HCT116 (cell line): ENCODE data around the gene KHDRBS1. TPM values are rescaled to one million over a fixed set of nuclear protein-coding genes. Genes with fewer than 3 reads are reported as not detected.

ENCODE experiments used
- ATAC-seq: fragments of 200-7000 bp; cut with Tn5 transposase; 2 replicates; pipeline ENCODE4 v1.9.1; 2020; ENCODE audit warnings: mild to moderate bottlenecking, moderate library complexity
- BruUV-seq: library from RNA; stranded (reverse); fragments of 400-500 nt; replicated peaks from 2 replicates; lab custom pipeline; 2021; lab: Mats Ljungman, UMichigan
- CTCF ChIA-PET: fragments of 300-600 bp; sonication (Branson Sonifier 250); formaldehyde crosslinking; loops from one replicate; lab custom pipeline; 2021; ENCODE audit warnings: antibody characterized with exemption; lab: Charles Lee
- POLR2A ChIA-PET: fragments of 300-600, 350-600 bp; sonication (Branson Sonifier 250); formaldehyde crosslinking; loops from one replicate; lab custom pipeline; 2021; ENCODE audit warnings: antibody characterized with exemption; lab: Charles Lee
- RAD21 ChIA-PET, 2 experiments: fragments of 300-600 bp; sonication (Branson Sonifier 250); formaldehyde crosslinking; loops; one replicate each; lab custom pipeline; 2023; ENCODE audit warnings: low total read pairs in 2 of 2; ENCODE audit not compliant: uncharacterized antibody in 2 of 2, unreplicated experiment in 2 of 2, low non-redundant PET in 1 of 2; lab: Charles Lee
- DNase-seq: peaks from one replicate; pipeline ENCODE4 v3.0.0-alpha.2; 2010; ENCODE audit warnings: low read depth, low spot score
- H2AFZ ChIP-seq: fragments of 200-600 bp; shearing (Covaris generic), sonication (generic); 2 replicates; pipeline ENCODE4 v1.6.1; 2017; ENCODE audit warnings: low read depth, mixed run types, mixed read lengths, antibody characterized with exemption, low read length; ENCODE audit not compliant: poor library complexity, severe bottlenecking
- H3K27ac ChIP-seq: 2 replicates; pipeline ENCODE4 v1.5.1; 2012; ENCODE audit warnings: low read depth, low read length
- H3K27me3 ChIP-seq: fragments of 200-600 bp; sonication (generic); 2 replicates; pipeline ENCODE4 v1.6.1; 2016; ENCODE audit warnings: mixed run types, low read length, mixed read lengths; ENCODE audit not compliant: insufficient read depth
- H3K36me3 ChIP-seq, 2 experiments: fragments of 200-500 bp in 1 of 2; fragments of 200-600 bp in 1 of 2; sonication (Bioruptor generic) in 1 of 2; sonication (generic) in 1 of 2; 2 replicates each; pipeline versions ENCODE4 v1.5.1 to v1.6.1; 2014 to 2016; ENCODE audit warnings: low read length in 2 of 2, inconsistent platforms in 1 of 2, mixed read lengths in 1 of 2, mixed run types in 1 of 2; ENCODE audit not compliant: insufficient read depth in 2 of 2, control insufficient read depth in 1 of 2
- H3K4me1 ChIP-seq, 2 experiments: fragments of 200-600 bp in 1 of 2; sonication (generic) in 1 of 2; 2 replicates each; pipeline versions ENCODE4 v1.5.1 to v1.6.1; 2012 to 2017; ENCODE audit warnings: low read length in 2 of 2, inconsistent platforms in 1 of 2, mild to moderate bottlenecking in 1 of 2, mixed read lengths in 1 of 2, mixed run types in 1 of 2, moderate library complexity in 1 of 2; ENCODE audit not compliant: insufficient read depth in 2 of 2, control insufficient read depth in 1 of 2
- H3K4me2 ChIP-seq: fragments of 200-600 bp; sonication (generic); 2 replicates; pipeline ENCODE4 v1.6.1; 2017; ENCODE audit warnings: mixed run types, low read length, mixed read lengths
- H3K4me3 ChIP-seq, 2 experiments: fragments of 200-600 bp in 1 of 2; sonication (generic) in 1 of 2; replicated peaks in 1 of 2; 2 replicates each; pipeline ENCODE4 v1.5.1; 2011 to 2016; ENCODE audit warnings: low read length in 2 of 2, control low read depth in 1 of 2, low read depth in 1 of 2, mild to moderate bottlenecking in 1 of 2, mixed read lengths in 1 of 2, mixed run types in 1 of 2
- H3K79me2 ChIP-seq: fragments of 200-600 bp; sonication (generic); 2 replicates; pipeline ENCODE4 v1.6.1; 2017; ENCODE audit warnings: mild to moderate bottlenecking, mixed run types, low read length, moderate library complexity, mixed read lengths; ENCODE audit not compliant: insufficient read depth
- H3K9ac ChIP-seq: fragments of 200-600 bp; sonication (generic); 2 replicates; pipeline ENCODE4 v1.6.1; 2016; ENCODE audit warnings: low read length, mixed read lengths
- H3K9me2 ChIP-seq: fragments of 200-600 bp; sonication (generic), shearing (Covaris generic); 2 replicates; pipeline ENCODE4 v1.6.1; 2017; ENCODE audit warnings: mixed run types, mild to moderate bottlenecking, moderate library complexity; ENCODE audit not compliant: insufficient read depth
- H3K9me3 ChIP-seq, 2 experiments: fragments of 200-500 bp in 1 of 2; fragments of 200-600 bp in 1 of 2; sonication (Bioruptor generic) in 1 of 2; sonication (generic) in 1 of 2; 2 replicates each; pipeline ENCODE4 v1.6.1; 2014 to 2017; ENCODE audit warnings: low read length in 2 of 2, mixed read lengths in 2 of 2, inconsistent platforms in 1 of 2, low read depth in 1 of 2, mild to moderate bottlenecking in 1 of 2, mixed run types in 1 of 2, moderate library complexity in 1 of 2; ENCODE audit not compliant: control insufficient read depth in 1 of 2, insufficient read depth in 1 of 2
- H4K20me1 ChIP-seq: fragments of 200-600 bp; sonication (generic), shearing (Covaris generic); 2 replicates; pipeline ENCODE4 v1.6.1; 2017; ENCODE audit warnings: mixed run types, mild to moderate bottlenecking, moderate library complexity; ENCODE audit not compliant: insufficient read depth
- CBX3 ChIP-seq: IDR thresholded peaks from 2 replicates; pipeline ENCODE4 v1.6.1; 2012; ENCODE audit warnings: low read depth
- EGR1 ChIP-seq: IDR thresholded peaks from 2 replicates; pipeline ENCODE4 v1.6.1; 2012; ENCODE audit warnings: low read depth
- MAX ChIP-seq: IDR thresholded peaks from 2 replicates; pipeline ENCODE4 v1.6.1; 2012
- POLR2AphosphoS5 ChIP-seq: IDR thresholded peaks from 2 replicates; pipeline ENCODE4 v1.6.1; 2011; ENCODE audit warnings: mild to moderate bottlenecking, low read depth, low read length, moderate library complexity
- REST ChIP-seq: IDR thresholded peaks from 2 replicates; pipeline ENCODE4 v1.6.1; 2012; ENCODE audit warnings: low read depth
- ZFX ChIP-seq: fragments of 450-650 bp; IDR thresholded peaks from 2 replicates; pipeline ENCODE4 v1.6.1; 2017
- ZNF274 ChIP-seq: fragments of 200-500 bp; sonication (Bioruptor generic); IDR thresholded peaks from 2 replicates; pipeline ENCODE4 v1.6.1; 2014; ENCODE audit warnings: mild to moderate bottlenecking, low read depth, low read length, inconsistent platforms
- intact Hi-C: fragments of 100-400 bp; cut with micrococcal nuclease; formaldehyde crosslinking; loops from 2 replicates; pipeline ENCODE4 v1.10.0; 2022
- total RNA-seq: library from RNA; stranded (reverse); gene quantifications from one replicate; pipeline ENCODE4 v1.2.1, GENCODE V29; 2021; ENCODE audit not compliant: unreplicated experiment

KHDRBS1 gene
- total RNA-seq, 1 experiment from 2014 or later, result 215 TPM

- ATAC-seq (no peak), DNase-seq (no peak)
- H2AFZ ChIP-seq, result no peak overlapping the region
- H3K4me3 ChIP-seq, result no peak overlapping the region
- intact Hi-C loops, result no loop called here
- ChIA-PET CTCF (no interaction called here), RAD21 (no interaction called here), POLR2A (no interaction called here)
- H3K9me3 ChIP-seq, result no peaks in the 10 kb centered on the region
- H3K4me1 ChIP-seq, result no peaks in the 10 kb centered on the region
- no peak overlapping the region for H3K9ac ChIP-seq
- peaks cover 65 to 67% of the 10 kb centered on the region in 2 experiments for H3K36me3 ChIP-seq
- H3K79me2 ChIP-seq, result peaks cover 45% of the 10 kb centered on the region
- no peak overlapping the region for H3K27ac ChIP-seq
- no TSS peak for BruUV-seq
- 0 out of 2 replicates have a peak, but pooled peaks cover 6% of the 10 kb centered on the region for H4K20me1 ChIP-seq
- no peak for TF ChIP-seq MAX
- TF ChIP-seq, all 23 proteins: peak for 0
- Histone ChIP-seq H3K27me3 (no peaks in the 10 kb centered on the region), H3K9me2 (no peaks in the 10 kb centered on the region), H3K4me2 (no peak overlapping the region)
Measured at GRCh38 chr1:32045772-32046171, 32.1 kb downstream of the KHDRBS1 start.

GRCh38 chr1:32047701-32048100 lies 34.0 kb downstream of the KHDRBS1 start:
- TF ChIP-seq ZNF274 (no peak), CBX3 (no peak), POLR2AphosphoS5 (no peak), EGR1 (no peak), ZFX (no peak), REST (no peak)
- TF ChIP-seq, all 23 proteins: peak for 0

More at GRCh38 chr1:32047701-32048100, 34.0 kb downstream of the KHDRBS1 start:
- ATAC-seq, result no peak
- Histone ChIP-seq H3K9ac (no peak overlapping the region), H3K9me2 (no peaks in the 10 kb centered on the region), H3K4me1 (no peaks in the 10 kb centered on the region), H3K79me2 (peaks cover 39% of the 10 kb centered on the region; the same call in 1 of the 2 replicates), H2AFZ (no peak overlapping the region), H4K20me1 (0 out of 2 replicates have a peak, but pooled peaks cover 6% of the 10 kb centered on the region), H3K4me3 (no peak overlapping the region), H3K9me3 (no peaks in the 10 kb centered on the region), H3K27ac (no peak overlapping the region), H3K36me3 (peaks cover 61 to 62% of the 10 kb centered on the region in 2 experiments), H3K27me3 (no peaks in the 10 kb centered on the region), H3K4me2 (no peak overlapping the region)
- intact Hi-C loops, result no loop called here
- ChIA-PET POLR2A (no interaction called here), RAD21 (no interaction called here), CTCF (no interaction called here)
- no TSS peak for BruUV-seq
- no peak for DNase-seq
